Natural killer cell (primary cell): ENCODE results near the gene MB. TPM values are rescaled to one million over a fixed set of nuclear protein-coding genes. Genes with fewer than 3 reads are reported as not detected.

ENCODE experiments used
- ATAC-seq, 3 donors: fragments of 150-1000 bp in 2 of 3; fragments of 200-7000 bp in 1 of 3; cut with Tn5 transposase; 1 replicate in 1 of 3; 2 replicates in 2 of 3; pipeline ENCODE4 v1.10.0; 2021; ENCODE audit warnings: mild to moderate bottlenecking in 2 of 3, moderate library complexity in 2 of 3
- DNase-seq, 2 donors: peaks; one replicate each; pipeline versions ENCODE4 v3.0.0 to v3.0.0-alpha.2; 2013 to 2021; ENCODE audit warnings: mixed read lengths in 1 of 2
- H3K27ac ChIP-seq: one replicate; pipeline ENCODE4 v1.5.1; 2013; ENCODE audit warnings: mild to moderate bottlenecking, low read length
- H3K27me3 ChIP-seq: one replicate; pipeline ENCODE4 v1.6.1; 2013; ENCODE audit warnings: low read length; ENCODE audit not compliant: control insufficient read depth, insufficient read depth
- H3K36me3 ChIP-seq: one replicate; pipeline ENCODE4 v1.6.1; 2013; ENCODE audit warnings: low read length; ENCODE audit not compliant: control insufficient read depth, insufficient read depth
- H3K4me1 ChIP-seq: one replicate; pipeline ENCODE4 v1.6.1; 2013; ENCODE audit warnings: low read length; ENCODE audit not compliant: control insufficient read depth, insufficient read depth
- H3K4me3 ChIP-seq: one replicate; pipeline ENCODE4 v1.5.1; 2013; ENCODE audit warnings: low read length
- H3K9me3 ChIP-seq: one replicate; pipeline ENCODE4 v1.6.1; 2013; ENCODE audit warnings: low read length; ENCODE audit not compliant: control insufficient read depth, insufficient read depth
- H3K27ac Mint-ChIP-seq, 2 donors: one replicate each; pipeline ENCODE4 v1.8.0; 2022; ENCODE audit warnings: mild to moderate bottlenecking in 2 of 2, mixed read lengths in 2 of 2, moderate library complexity in 1 of 2
- H3K27me3 Mint-ChIP-seq, 2 donors: one replicate each; pipeline ENCODE4 v1.8.0; 2022; ENCODE audit warnings: low read depth in 2 of 2, mixed read lengths in 2 of 2
- H3K36me3 Mint-ChIP-seq: one replicate; pipeline ENCODE4 v1.8.0; 2022; ENCODE audit warnings: mixed read lengths
- H3K4me1 Mint-ChIP-seq, 2 donors: one replicate each; pipeline ENCODE4 v1.8.0; 2022; ENCODE audit warnings: mixed read lengths in 2 of 2
- H3K4me3 Mint-ChIP-seq: one replicate; pipeline ENCODE4 v1.8.0; 2022; ENCODE audit warnings: mild to moderate bottlenecking, moderate library complexity, mixed read lengths
- H3K9me3 Mint-ChIP-seq, 2 donors: one replicate each; pipeline ENCODE4 v1.8.0; 2022; ENCODE audit warnings: mixed read lengths in 2 of 2
- WGBS: methylation state at CpG from one replicate; pipeline ENCODE4 v1.1.7; 2013; ENCODE audit warnings: missing lambda C conversion rate; ENCODE audit not compliant: insufficient coverage; 5-methylcytosine and 5-hydroxymethylcytosine counted together
- intact Hi-C: fragments of 100-400 bp; cut with micrococcal nuclease; formaldehyde crosslinking; loops from one replicate; pipeline ENCODE4 v1.14.2; 2022
- total RNA-seq, 4 donors: library from RNA; stranded (reverse); fragments of 120-200 nt in 1 of 4; gene quantifications; one replicate each; pipeline versions ENCODE4 v1.2.3 to v1.2.4, GENCODE V29; 2013 to 2022
- TF ChIP-seq, protein P1 (sequence below): fragments of 200-600 bp; IDR thresholded peaks from one replicate; pipeline ENCODE4 v1.8.0; 2022; ENCODE audit warnings: antibody characterized with exemption

Gene MB
- total RNA-seq, 3 donors from 2014 or later (not counting 1 experiment from before 2014, with no cell fraction given): not detected

GRCh38 chr22:35614404-35614803, 2.7 kb downstream of the MB start:
- H3K36me3 Mint-ChIP-seq: no peaks in the 10 kb centered on the region
- peaks cover under 1 to 6% of the 10 kb centered on the region in 2 donors for H3K27me3 Mint-ChIP-seq
- no peaks in the 10 kb centered on the region for H3K9me3 Mint-ChIP-seq
- TF ChIP-seq, protein P1, sequence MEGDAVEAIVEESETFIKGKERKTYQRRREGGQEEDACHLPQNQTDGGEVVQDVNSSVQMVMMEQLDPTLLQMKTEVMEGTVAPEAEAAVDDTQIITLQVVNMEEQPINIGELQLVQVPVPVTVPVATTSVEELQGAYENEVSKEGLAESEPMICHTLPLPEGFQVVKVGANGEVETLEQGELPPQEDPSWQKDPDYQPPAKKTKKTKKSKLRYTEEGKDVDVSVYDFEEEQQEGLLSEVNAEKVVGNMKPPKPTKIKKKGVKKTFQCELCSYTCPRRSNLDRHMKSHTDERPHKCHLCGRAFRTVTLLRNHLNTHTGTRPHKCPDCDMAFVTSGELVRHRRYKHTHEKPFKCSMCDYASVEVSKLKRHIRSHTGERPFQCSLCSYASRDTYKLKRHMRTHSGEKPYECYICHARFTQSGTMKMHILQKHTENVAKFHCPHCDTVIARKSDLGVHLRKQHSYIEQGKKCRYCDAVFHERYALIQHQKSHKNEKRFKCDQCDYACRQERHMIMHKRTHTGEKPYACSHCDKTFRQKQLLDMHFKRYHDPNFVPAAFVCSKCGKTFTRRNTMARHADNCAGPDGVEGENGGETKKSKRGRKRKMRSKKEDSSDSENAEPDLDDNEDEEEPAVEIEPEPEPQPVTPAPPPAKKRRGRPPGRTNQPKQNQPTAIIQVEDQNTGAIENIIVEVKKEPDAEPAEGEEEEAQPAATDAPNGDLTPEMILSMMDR: no peak
- no peak overlapping the region for H3K4me3 Mint-ChIP-seq
- peaks cover 7 to 13% of the 10 kb centered on the region in 2 donors for H3K4me1 Mint-ChIP-seq
- DNase-seq (no peak), ATAC-seq (no peak)
- peaks cover 40% of the 10 kb centered on the region for H3K4me1 ChIP-seq
- no peaks in the 10 kb centered on the region for H3K36me3 ChIP-seq
- H3K9me3 ChIP-seq: no peaks in the 10 kb centered on the region
- no peak overlapping the region for H3K27ac Mint-ChIP-seq
- intact Hi-C loops: no loop called here
- H3K27me3 ChIP-seq: no peaks in the 10 kb centered on the region
- H3K4me3 ChIP-seq: no peak overlapping the region
- WGBS: 93% methylated on average over 1 of the region's 2 CpGs
- no peak overlapping the region for H3K27ac ChIP-seq

GRCh38 chr22:35612903-35613302, 4.2 kb downstream of the MB start:
- intact Hi-C loops: no loop called here
- H3K27ac Mint-ChIP-seq: no peak overlapping the region
- H3K27ac ChIP-seq: no peak overlapping the region
- TF ChIP-seq, protein P1: no peak
- DNase-seq (no peak), ATAC-seq (no peak)
- no peaks in the 10 kb centered on the region for H3K27me3 ChIP-seq
- H3K36me3 ChIP-seq: no peaks in the 10 kb centered on the region
- H3K4me1 Mint-ChIP-seq: peaks cover 7 to 13% of the 10 kb centered on the region in 2 donors
- H3K27me3 Mint-ChIP-seq: peaks cover 10 to 15% of the 10 kb centered on the region in 2 donors
- peaks cover 40% of the 10 kb centered on the region for H3K4me1 ChIP-seq
- 93% methylated on average over 12 of the region's 12 CpGs for WGBS
- no peaks in the 10 kb centered on the region for H3K9me3 Mint-ChIP-seq
- no peaks in the 10 kb centered on the region for H3K9me3 ChIP-seq
- no peak overlapping the region for H3K4me3 ChIP-seq
- no peaks in the 10 kb centered on the region for H3K36me3 Mint-ChIP-seq
- no peak overlapping the region for H3K4me3 Mint-ChIP-seq

- H3K27me3 Mint-ChIP-seq: peaks cover 14 to 20% of the 10 kb centered on the region in 2 donors
- 38% methylated on average over 8 of the region's 8 CpGs for WGBS
- ATAC-seq (no peak), DNase-seq (no peak)
- Histone ChIP-seq H3K4me1 (peaks cover 36% of the 10 kb centered on the region), H3K4me3 (no peak overlapping the region), H3K27me3 (no peaks in the 10 kb centered on the region), H3K9me3 (no peaks in the 10 kb centered on the region), H3K27ac (no peak overlapping the region), H3K36me3 (no peaks in the 10 kb centered on the region)
- TF ChIP-seq, protein P1: no peak
- H3K27ac Mint-ChIP-seq: no peak overlapping the region
- H3K4me3 Mint-ChIP-seq: no peak overlapping the region
- intact Hi-C loops: no loop called here
- H3K36me3 Mint-ChIP-seq: no peaks in the 10 kb centered on the region
- H3K9me3 Mint-ChIP-seq: no peaks in the 10 kb centered on the region
- H3K4me1 Mint-ChIP-seq: peaks cover 7 to 13% of the 10 kb centered on the region in 2 donors
These were observed 5.1 kb downstream of the MB start for GRCh38 chr22:35611891-35612576.
